GM12801 (cell line): Measurements from ENCODE around the gene UNC80.

ENCODE experiments used
- CTCF ChIP-seq: IDR thresholded peaks from one replicate; pipeline ENCODE4 v1.5.1; 2011; ENCODE audit warnings: control low read depth; ENCODE audit not compliant: insufficient read length; ENCODE audit errors: extremely low read depth

UNC80 gene

GRCh38 chr2:209933499-209934483 lies 162.2 kb downstream of the UNC80 start:
- no peak for TF ChIP-seq CTCF

- no peak for TF ChIP-seq CTCF
These were observed 164.6 kb downstream of the UNC80 start for GRCh38 chr2:209936106-209936666.

- no peak for TF ChIP-seq CTCF
These were observed 166.3 kb downstream of the UNC80 start for GRCh38 chr2:209937893-209938292.

- TF ChIP-seq CTCF = no peak
These were observed 167.3 kb downstream of the UNC80 start for GRCh38 chr2:209938906-209939305.

GRCh38 chr2:209940936-209941335 lies 169.3 kb downstream of the UNC80 start:
- TF ChIP-seq CTCF = no peak

- no peak for TF ChIP-seq CTCF
These were observed 170.8 kb downstream of the UNC80 start for GRCh38 chr2:209942426-209942825.

GRCh38 chr2:209942936-209943605 lies 171.4 kb downstream of the UNC80 start:
- TF ChIP-seq CTCF = no peak
